Middle frontal gyrus (tissue), 1 donor: ENCODE results near the gene XKR3.
"Not testable (repeated sequence)": the region's sequence is repeated elsewhere in the genome, so short reads cannot be mapped to it uniquely, and the experiment has no call there.

ENCODE experiments used
- DNase-seq: peaks from one replicate; pipeline ENCODE4 v3.0.0-alpha.2; 2015; ENCODE audit warnings: low spot score; ENCODE audit errors: extremely low spot score

XKR3 gene

DNA sequence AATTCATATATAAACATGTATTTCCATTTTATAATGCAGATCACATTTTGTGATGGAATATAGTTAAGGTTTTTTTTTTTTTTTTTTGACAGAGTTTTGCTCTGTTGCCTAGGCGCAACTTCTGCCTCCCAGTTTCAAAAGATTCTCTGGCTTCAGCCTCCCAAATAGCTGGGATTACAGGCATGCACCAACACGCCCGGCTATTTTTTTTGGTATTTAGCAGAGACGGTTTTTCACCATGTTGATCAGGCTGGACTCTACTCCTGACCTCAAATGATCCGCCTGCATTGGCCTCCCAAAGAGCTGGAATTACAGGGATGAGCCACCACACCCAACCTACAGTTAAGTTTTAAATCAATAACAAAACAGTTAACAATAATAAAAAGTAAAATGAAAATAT, 18.8 kb downstream of the XKR3 start:
- DNase-seq: no peak

GRCh38 chr22:16804882-16805281, 20.3 kb downstream of the XKR3 start:
- no peak for DNase-seq

DNA sequence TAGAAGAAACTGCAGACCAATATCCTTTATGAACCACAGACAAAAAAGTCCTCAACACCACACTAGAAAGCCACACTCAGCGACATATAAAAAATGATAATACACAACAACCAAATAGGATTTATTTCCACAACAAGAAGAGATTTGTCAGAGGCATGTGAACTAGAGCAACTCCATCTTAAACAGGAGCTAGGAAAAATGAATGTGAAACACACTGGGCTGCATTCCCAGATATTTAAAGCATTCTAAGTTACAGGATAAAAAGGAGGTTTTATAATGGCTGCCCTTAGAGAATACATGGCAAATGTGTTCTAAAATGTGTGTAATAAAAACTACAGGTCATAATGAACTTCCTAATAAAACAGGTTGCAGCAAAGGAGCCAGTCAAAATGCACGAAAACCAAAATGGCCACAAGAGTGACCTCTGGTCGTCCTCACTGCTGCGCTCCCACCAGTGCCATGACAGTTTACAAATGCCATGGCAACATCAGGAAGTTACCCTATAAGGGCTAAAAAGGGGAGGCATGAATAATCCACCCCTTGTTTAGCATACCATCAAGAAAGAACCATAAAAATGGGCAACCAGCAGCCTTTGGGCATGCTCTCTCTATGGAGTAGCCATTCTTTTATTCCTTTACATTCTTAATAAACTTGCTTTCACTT, 21.8 kb downstream of the XKR3 start:
- no peak for DNase-seq

- no peak for DNase-seq
Observed at GRCh38 chr22:16801571-16801970, 23.6 kb downstream of the XKR3 start.

GRCh38 chr22:16801088-16801487, 24.1 kb downstream of the XKR3 start:
- DNase-seq: no peak

GRCh38 chr22:16800358-16800757, 24.9 kb downstream of the XKR3 start:
- no peak for DNase-seq

DNA sequence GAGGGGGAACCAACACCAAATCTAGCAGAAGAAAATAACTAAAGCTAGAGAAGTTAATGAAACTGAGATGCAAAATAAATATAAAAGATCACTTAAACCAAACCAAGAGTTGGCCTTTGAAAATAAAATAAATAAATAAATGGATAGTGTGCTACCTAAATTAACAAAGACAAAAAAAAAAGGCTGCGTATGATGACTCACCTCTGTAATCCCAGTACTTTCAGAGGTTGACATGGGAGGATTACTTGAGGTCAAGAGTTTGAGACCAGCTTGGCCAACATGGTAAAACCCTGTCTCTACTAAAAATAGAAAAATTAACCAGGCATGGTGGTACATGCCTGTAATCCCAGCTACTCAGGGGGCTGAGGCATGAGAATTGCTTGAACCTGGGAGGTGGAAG, 29.7 kb downstream of the XKR3 start:
- not testable (repeated sequence) for DNase-seq

GRCh38 chr22:16793831-16794230, 31.4 kb downstream of the XKR3 start:
- DNase-seq: no peak

DNA sequence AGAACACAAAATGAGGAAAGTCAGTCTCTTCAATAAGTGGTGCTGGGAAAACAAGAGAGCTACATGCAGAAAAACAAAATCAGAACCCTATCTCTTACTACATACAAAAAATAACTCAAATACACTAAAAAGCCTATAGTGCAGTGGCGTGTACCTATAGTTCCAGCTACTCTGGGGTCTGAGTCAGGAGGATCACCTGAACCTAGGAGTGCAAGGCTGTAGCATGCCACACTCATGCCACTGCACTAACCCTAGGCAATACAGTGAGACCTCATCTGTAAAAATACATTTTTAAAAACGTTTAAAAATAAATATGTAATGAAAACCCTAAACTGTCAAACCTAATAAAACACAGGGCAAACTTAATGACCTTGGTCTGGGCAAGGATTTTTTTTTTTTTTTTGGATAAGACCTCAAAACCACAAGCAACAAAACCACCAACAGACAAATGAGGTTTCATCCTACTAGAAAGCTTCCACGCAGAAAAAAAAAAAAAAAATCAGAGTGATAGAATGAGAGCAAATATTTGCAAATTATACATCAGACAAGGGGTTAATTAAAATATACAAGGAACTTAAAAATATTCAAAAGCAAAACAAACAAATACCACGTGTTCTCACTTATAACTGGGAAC, 35.2 kb downstream of the XKR3 start:
- DNase-seq: no peak

GRCh38 chr22:16783930-16784354, 41.3 kb downstream of the XKR3 start:
- no peak for DNase-seq

DNA sequence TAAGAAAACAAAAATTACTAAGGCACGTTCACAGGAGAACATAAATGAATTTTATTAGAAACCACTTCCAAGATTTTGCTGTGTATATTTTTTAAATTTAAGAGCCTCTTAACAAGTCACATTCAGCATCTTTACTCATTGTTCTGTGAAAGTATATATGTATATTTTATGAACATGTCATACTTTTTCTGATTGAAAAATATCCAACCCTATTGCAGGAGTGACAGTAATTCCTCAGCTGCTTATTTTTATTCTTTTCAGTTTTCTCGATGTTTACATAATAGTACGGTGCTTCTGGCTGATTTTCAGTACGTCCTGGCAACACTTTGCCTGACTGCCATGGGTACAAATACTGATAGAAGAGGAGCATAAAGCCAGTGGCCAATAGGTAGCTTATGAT, 41.8 kb downstream of the XKR3 start:
- no peak for DNase-seq

- DNase-seq: no peak
Observed at GRCh38 chr22:16781764-16782329, 43.4 kb downstream of the XKR3 start.

DNA sequence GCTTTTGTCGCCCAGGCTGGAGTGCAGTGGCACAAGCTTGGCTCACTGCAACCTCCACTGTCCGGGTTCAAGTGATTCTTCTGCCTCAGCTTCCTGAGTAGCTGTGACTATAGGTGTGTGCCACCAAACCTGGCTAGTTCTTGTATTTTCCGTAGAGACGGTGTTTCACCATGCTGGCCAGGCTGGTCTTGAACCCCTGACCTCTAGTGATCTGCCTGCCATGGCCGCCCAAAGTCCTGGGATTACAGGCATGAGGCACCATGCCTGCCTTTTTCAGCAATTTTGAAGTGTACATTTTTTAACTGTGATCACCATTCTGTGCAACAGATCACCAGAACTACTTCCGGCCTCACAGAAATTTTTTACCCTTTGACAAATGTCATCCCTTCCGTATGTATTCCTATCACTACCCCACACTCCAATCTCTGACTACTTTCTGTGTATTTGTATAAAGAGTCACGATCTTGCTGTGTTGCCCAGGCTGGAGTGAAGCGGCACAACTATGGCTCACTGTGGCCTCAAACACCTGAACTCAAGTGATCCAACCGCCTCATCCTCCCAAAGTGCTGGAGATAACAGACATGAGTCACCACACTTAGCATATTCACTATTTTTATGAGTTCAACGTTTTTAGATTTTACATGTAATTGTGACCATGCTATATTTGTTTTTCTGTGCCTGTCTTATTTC, 44.0 kb downstream of the XKR3 start:
- DNase-seq: no peak

- DNase-seq: no peak
Observed at GRCh38 chr22:16777284-16777924, 47.8 kb downstream of the XKR3 start.

- no peak for DNase-seq
Observed at GRCh38 chr22:16776080-16776479, 49.1 kb downstream of the XKR3 start.

DNA sequence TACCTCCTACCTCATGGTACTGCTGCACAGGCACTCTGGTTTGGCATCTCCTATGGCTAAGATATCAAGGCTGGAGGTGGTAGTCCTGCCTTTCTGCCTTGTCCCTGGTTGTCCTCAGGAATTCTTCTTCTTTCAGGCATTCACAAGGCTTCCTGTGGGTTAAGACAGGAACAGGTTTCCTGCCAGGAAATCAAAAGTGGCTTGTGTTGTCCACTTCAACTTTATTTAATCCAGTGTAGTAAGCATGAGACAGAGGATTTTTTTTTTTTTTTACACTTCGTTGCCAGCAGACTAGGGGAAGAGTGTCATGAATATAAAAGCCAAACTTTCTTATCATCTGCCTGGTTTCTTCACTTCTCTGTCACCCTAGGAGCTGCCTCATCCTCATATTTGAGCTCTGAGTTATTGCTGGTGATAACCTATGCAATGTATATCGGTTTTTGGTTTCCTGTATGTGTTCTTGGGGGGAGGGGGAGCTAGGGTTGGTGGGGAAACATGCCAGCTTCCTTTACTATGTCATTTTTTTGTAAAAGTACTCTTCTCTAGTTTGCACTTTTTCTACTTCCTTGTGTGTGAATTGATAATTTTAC, 50.2 kb downstream of the XKR3 start:
- DNase-seq: no peak

DNA sequence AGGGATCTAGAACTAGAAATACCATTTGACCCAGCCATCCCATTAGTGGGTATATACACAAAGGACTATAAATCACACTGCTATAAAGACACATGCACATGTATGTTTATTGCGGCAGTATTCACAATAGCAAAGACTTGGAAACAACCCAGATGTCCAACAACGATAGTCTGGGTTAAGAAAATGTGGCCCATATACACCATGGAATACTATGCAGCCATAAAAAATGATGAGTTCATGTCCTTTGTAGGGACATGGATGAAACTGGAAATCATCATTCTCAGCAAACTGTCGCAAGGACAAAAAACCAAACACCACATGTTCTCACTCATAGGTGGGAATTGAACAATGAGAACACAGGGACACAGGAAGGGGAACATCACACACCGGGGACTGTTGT, 53.6 kb downstream of the XKR3 start:
- not testable (repeated sequence) for DNase-seq

- DNase-seq: not testable (repeated sequence)
Observed at GRCh38 chr22:16767927-16768326, 57.3 kb downstream of the XKR3 start.

GRCh38 chr22:16762224-16762623, 63.0 kb downstream of the XKR3 start:
- DNase-seq: not testable (repeated sequence)

DNA sequence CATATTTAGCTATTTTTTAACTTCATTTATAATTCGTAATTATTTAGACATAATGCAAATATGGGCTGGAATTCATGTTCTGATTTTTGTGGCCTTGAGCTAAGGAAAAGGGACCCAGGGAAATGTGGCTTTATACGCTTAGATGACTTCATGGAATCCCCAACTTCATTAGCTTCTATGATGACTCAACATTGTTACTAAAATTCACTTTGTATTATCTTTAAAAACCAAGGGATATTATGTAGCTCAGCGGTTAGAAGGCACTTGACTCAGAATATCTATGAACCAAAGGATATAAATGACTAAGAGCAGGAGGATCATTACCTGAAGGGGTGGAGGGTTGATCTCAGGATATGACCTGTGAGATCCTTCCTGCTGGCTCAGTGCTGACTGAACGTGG, 64.8 kb downstream of the XKR3 start:
- not testable (repeated sequence) for DNase-seq

GRCh38 chr22:16749282-16749681, 75.9 kb downstream of the XKR3 start:
- not testable (repeated sequence) for DNase-seq
